HG03575 (cell line): ENCODE results near the gene CXCL8.
A peak's percentile ranks its signal among the peaks of the same experiment; 100 is the strongest.

Experiments used
- ATAC-seq: cut with Tn5 transposase; IDR thresholded peaks from one replicate; pipeline ENCODE4 v1.9.1; 2021; ENCODE audit not compliant: unreplicated experiment, insufficient number of reproducible peaks, low FRiP score; ENCODE audit errors: extremely low read depth

CXCL8 gene

GRCh38 chr4:73714647-73715046 is 25.7 kb upstream of the CXCL8 start:
- ATAC-seq, result no peak

GRCh38 chr4:73715659-73716058 is 24.7 kb upstream of the CXCL8 start:
- no peak for ATAC-seq

DNA sequence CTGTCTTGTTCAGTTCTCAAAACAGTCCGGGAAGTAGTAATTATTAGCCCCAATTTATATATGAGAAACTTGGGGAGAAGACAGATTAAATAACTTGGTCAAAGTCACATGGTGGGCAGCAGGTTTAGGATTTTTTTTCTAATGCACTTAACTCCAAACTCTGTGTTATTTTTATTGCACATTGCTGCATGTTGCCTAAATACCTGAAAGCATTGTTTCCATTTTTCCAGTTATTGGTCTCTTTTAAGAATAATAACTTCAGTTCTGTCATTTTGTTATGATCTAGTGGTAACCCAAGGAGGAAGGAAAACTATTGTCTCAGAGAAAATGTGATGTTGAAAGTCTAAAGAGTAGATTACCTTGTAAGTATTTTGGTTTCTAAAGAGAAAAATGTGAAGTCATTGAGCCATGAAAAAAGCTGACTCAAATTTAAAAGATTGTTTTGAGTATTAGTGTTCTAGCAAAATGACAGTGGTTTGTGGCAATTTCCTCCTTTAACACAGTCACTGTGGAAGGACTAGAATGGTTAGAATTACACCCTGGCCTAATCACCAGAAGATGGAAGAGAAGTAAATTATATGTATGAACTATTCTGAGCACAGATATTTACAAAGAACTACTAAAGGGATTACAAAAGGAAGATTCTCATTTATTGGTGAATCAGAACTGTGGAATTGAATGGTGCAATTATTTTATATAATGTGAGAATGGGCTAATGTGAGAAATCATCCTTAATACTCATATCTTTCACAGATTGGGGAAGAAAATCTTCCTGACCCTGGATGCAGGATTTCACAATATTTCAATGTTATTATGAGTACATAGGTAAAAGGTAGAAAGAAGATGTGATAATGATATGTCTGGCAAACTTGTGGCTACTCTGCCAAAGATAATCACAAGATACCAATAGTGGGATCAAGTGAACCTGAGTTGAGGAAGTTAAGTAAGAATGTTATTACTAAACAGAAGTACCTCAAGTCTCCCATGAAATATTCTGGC is 21.7 kb upstream of the CXCL8 start:
- ATAC-seq, result peak; percentile 93

DNA sequence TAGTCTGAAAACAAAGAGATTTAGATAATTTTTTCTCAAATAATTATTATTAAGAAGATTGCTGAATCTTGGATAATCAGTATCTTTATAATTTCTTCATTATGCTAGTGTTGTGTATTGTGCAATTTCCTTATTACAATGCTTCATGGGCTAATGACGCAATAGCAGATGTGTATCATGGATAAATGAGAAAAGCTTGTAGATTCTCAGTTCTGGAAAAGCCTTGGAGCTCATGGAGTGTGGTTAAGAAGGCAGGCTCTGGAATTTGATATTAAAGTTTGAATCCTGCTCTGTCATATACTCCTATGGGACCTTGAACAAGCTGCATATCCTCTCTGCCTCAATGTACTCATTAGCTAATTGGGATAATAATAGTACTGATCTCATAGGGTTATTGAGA is 18.9 kb upstream of the CXCL8 start:
- ATAC-seq, result no peak

DNA sequence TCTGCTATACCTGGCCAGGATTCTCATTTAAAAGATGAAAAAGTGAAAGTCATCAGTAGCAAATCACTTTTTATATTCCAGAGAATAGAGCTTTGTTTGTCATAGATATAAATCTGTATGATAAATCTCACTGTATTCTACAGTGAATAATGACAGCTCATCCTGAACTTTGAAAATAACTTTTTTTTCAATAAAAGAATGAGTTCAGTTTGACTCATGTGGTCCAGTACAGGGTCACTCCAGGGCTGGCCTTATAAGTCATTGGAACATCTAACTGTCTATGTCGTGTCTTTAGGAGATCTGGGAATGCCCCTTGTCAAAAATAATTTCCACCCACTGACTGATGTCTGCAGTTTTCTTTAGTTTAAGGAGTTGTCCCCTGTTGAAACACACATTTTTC is 18.5 kb upstream of the CXCL8 start:
- no peak for ATAC-seq

GRCh38 chr4:73723023-73723422 is 17.3 kb upstream of the CXCL8 start:
- no peak for ATAC-seq

DNA sequence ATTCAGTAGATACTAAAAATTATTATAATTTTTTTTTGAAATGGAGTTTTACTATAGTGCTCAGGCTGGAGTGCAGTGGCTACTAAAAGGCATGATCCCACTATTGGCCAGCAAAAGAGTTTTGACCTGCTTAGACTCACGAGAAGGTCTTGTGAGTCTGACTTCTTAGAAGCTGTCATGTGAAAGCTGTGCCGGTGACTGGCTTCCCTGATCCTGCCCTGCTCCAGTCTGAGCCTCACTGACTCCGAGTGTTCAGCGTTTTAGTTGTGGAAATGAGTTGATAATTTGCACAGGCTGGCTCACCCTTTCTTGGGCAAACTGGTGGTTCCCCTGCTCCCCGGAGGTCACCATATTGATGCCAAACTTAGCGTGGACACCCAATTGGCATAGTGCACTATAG is 16.4 kb upstream of the CXCL8 start:
- ATAC-seq, result no peak

DNA sequence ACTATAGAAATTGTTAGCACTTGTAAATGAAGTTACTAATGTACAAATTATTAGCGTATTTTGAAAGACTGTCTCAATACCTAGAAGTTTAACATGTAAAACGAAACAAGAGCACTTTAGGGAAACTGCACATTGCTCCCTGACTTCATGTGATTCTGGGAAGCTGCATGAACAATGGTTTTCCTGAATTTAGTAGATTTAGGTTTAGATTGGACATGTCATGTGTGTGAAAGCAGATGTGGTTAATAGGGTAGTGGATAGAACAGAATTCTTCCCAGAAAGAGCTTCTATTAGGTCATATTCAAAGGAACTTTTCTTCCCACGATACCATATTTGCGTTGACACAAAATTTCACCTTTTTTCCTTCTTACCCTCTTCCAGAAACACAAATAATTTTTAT is 14.9 kb upstream of the CXCL8 start:
- ATAC-seq, result no peak

DNA sequence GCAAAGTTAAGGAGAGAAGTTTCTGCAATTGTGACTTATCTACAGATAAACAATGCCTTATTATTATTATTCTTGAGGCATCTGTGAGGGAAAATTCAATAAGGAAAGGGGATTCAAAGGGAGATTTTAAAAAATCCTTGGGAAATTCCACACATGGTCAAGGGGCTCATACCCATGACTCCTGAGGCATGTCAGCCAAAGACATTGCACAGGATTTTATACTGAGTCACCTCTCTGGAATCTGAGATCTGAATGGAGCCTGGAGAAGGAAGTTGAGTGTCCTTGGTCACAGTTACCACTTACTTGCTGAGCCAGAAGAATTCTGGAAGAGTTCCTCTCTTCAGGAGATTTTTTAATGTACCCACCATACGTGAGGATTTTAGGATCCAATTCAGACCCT is 14.4 kb upstream of the CXCL8 start:
- no peak for ATAC-seq

DNA sequence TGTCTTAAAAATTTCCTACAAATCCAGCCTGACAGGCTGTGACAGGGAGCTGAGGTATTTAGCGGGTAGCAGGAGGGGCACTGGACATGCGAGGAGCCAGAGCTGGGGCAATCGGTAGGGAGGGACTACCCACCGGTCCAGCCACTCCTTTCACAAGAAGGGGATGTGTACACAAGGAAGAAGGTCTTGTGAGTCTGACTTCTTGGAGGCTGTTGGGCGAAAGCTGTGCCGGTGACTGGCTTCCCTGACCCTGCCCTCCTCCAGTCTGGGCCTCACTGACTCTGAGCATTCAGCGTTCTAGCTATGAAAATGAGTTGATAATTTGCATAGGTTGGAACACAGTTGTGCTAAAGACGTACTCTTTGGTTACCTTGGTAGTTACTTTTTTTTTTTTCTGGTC is 12.7 kb upstream of the CXCL8 start:
- ATAC-seq, result no peak

DNA sequence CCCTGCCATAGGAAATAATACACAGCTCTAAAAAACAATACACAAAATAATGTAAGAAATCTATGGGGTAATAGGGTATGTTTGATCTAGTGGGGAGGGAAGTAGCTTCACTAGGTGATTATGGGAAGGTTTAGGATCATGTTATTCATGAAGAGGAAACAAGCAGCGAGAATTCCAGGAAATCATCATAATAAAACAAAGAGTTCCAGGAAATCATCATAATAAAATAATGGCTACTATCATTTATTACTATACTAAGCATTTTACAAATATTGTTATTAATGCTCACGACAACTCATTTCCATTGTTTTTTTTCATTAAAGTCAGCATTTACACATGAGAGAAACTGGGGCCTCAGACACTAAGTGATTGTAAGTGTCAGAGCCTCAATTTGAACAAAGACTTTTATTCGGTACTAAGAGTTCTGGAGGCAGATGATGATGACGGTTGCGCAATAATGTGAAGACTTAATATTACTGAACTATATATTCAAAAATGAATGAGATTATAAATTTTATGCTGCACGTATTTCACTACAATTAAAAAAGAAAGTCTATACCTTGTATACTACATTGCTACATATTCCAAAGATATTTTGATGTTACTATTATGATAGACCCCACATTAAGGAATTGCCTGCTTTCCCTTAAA is 12.2 kb upstream of the CXCL8 start:
- no peak for ATAC-seq

DNA sequence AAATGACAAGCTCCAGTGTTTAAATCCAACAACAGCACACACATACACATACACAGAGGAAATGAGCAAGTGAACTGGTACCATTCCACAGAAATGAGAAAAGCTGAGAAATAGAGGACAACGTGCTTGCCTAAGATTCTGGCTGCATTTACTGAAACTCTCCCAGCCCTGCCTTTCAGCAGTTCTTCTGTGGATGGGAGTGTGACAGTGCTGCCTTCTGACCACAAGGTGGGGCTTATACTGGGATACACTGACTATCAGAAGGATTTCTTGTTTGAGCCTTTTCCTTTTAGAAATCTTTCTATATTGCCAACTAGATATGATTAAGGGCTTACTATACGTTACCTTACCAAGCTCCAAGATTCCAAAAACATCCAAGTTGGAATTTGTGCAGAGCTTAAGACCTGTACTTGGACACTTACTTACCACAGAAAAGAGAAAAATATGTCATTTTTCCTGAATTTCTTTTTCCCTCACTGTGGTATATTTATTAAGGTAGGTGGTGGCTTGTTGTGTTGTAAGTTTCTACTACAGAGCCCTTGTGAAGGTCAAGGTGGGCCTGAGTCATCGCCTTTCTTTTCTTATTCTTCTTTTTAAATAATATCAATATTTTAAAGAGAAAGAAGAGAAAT is 10.7 kb upstream of the CXCL8 start:
- ATAC-seq, result peak; percentile 58

DNA sequence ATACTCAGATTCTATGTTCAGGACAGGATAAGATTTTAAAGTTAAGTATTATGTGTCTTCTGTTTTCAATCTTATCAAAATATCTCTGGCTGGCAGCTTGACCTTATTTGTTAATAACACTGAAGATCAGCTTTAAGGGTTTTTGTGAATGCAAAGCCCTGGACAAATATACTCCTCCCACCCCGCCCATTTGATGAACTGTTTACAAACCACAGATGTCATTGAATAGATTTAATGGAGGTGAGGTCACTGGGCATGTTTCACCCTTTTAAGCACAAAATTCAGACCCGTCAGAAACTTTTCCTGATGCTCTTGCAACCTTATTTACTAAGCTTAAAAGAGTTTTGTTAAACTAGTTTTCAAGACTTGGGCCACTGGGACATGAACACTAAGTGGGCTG is 10.1 kb upstream of the CXCL8 start:
- ATAC-seq, result no peak

GRCh38 chr4:73730867-73731266 is 9.5 kb upstream of the CXCL8 start:
- ATAC-seq, result no peak

- no peak for ATAC-seq
These were observed 8.3 kb upstream of the CXCL8 start for GRCh38 chr4:73731968-73732610.

DNA sequence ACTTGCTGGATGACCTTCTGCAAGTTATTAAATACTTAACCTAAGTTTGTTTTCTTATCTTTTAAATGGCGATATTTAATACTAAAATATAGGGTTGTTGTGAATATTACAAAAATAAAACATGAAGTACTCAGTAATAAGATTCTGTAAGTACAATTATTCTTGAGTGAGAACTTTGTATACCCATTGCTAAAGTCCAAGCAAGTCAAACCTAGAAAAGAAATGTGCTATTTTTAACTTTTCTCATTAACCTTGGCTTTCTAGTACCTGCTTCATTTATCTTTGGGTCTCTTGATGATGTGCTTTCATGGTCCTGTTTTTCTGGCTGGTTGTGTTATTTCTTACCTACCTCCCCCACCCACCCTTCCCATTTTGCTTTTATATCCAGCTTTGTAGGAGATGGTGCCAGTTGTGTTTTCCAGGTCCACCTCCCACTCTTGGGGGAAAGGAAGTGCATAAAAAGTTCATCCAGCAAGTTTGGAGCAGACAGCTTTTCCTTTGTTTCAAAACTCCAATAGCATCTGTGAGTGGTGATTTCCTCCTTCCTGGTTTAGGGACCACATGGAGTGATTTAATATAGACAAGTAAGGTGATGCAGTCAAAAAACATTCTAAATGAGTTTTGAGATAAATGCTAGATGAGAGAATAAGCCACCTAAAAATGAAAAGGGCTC is 7.5 kb upstream of the CXCL8 start:
- ATAC-seq, result no peak

GRCh38 chr4:73734530-73735001 is 5.8 kb upstream of the CXCL8 start:
- ATAC-seq, result no peak

GRCh38 chr4:73735231-73735630 is 5.1 kb upstream of the CXCL8 start:
- peak; percentile 91 for ATAC-seq
